HG02610 (cell line): ENCODE measurements around the gene MACIR.

ENCODE experiments used
- ATAC-seq: cut with Tn5 transposase; IDR thresholded peaks from one replicate; pipeline ENCODE4 v1.9.1; 2021; ENCODE audit warnings: mild to moderate bottlenecking, moderate library complexity; ENCODE audit not compliant: unreplicated experiment

Gene MACIR

GRCh38 chr5:103244398-103244797 lies 14.2 kb upstream of the MACIR start:
- no peak for ATAC-seq

- ATAC-seq: no peak
Measured at GRCh38 chr5:103245761-103246160, 12.8 kb upstream of the MACIR start.

- ATAC-seq: no peak
Measured at GRCh38 chr5:103247118-103247517, 11.4 kb upstream of the MACIR start.

GRCh38 chr5:103249068-103249467 lies 9.5 kb upstream of the MACIR start:
- no peak for ATAC-seq

GRCh38 chr5:103254921-103255320 lies 3.6 kb upstream of the MACIR start:
- ATAC-seq: no peak

GRCh38 chr5:103255691-103256090 lies 2.9 kb upstream of the MACIR start:
- ATAC-seq: no peak

GRCh38 chr5:103256178-103256577 lies 2.4 kb upstream of the MACIR start:
- no peak for ATAC-seq

- peak; percentile 31 for ATAC-seq
Measured at GRCh38 chr5:103258957-103259704, 568 bp downstream of the MACIR start.

- no peak for ATAC-seq
Measured at GRCh38 chr5:103259705-103260355, 1.3 kb downstream of the MACIR start.

- peak; percentile 24 for ATAC-seq
Measured at GRCh38 chr5:103260951-103261350, 2.4 kb downstream of the MACIR start.

GRCh38 chr5:103262422-103262871 lies 3.9 kb downstream of the MACIR start:
- no peak for ATAC-seq

GRCh38 chr5:103263054-103263453 lies 4.5 kb downstream of the MACIR start:
- no peak for ATAC-seq

- ATAC-seq: no peak
Measured at GRCh38 chr5:103264508-103264907, 5.9 kb downstream of the MACIR start.

- ATAC-seq: no peak
Measured at GRCh38 chr5:103270581-103270980, 12.0 kb downstream of the MACIR start.

GRCh38 chr5:103271570-103272289 lies 13.2 kb downstream of the MACIR start:
- no peak for ATAC-seq

GRCh38 chr5:103272377-103272776 lies 13.8 kb downstream of the MACIR start:
- no peak for ATAC-seq

GRCh38 chr5:103273952-103274351 lies 15.4 kb downstream of the MACIR start:
- no peak for ATAC-seq

GRCh38 chr5:103275851-103276250 lies 17.3 kb downstream of the MACIR start:
- no peak for ATAC-seq

GRCh38 chr5:103280967-103281366 lies 22.4 kb downstream of the MACIR start:
- no peak for ATAC-seq

- no peak for ATAC-seq
Measured at GRCh38 chr5:103283120-103283519, 24.6 kb downstream of the MACIR start.

- no peak for ATAC-seq
Measured at GRCh38 chr5:103283869-103284268, 25.3 kb downstream of the MACIR start.

- no peak for ATAC-seq
Measured at GRCh38 chr5:103286622-103287021, 28.1 kb downstream of the MACIR start.
